Measurements from ENCODE around the gene PRMT5.

DNA sequence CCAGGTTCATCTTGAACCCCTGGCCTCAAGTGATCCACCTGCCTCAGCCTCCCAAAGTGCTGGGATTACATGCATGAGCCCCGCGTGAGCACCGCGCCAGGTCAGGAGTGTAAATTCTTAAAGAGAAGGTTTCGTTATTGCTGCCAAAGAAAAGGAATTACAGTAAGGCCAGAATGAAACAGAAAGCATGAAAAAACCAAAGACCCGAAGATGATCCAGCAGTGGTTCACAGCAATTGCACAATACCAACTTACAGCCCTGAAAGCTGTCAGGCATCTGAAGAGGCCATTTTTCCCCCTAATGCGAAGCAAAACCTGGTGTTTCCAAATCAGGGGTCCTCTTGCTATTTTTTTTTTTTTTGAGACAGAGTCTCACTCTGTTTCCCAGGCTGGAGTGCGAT lies 20.6 kb downstream of the PRMT5 start:
- TF ChIP-seq, protein P1, sequence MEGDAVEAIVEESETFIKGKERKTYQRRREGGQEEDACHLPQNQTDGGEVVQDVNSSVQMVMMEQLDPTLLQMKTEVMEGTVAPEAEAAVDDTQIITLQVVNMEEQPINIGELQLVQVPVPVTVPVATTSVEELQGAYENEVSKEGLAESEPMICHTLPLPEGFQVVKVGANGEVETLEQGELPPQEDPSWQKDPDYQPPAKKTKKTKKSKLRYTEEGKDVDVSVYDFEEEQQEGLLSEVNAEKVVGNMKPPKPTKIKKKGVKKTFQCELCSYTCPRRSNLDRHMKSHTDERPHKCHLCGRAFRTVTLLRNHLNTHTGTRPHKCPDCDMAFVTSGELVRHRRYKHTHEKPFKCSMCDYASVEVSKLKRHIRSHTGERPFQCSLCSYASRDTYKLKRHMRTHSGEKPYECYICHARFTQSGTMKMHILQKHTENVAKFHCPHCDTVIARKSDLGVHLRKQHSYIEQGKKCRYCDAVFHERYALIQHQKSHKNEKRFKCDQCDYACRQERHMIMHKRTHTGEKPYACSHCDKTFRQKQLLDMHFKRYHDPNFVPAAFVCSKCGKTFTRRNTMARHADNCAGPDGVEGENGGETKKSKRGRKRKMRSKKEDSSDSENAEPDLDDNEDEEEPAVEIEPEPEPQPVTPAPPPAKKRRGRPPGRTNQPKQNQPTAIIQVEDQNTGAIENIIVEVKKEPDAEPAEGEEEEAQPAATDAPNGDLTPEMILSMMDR (IDR thresholded peaks at IDR 0.05; ENCODE audit: low read depth, low read length, poor library complexity, severe bottlenecking), result no peak
- no peak for TF ChIP-seq EZH2phosphoT487 (IDR thresholded peaks at IDR 0.05; ENCODE audit: borderline replicate concordance, low read length)
